ENCODE results near the gene CSNK2A3.

CSNK2A3 gene

GRCh38 chr11:11309906-11310305 lies 43.1 kb downstream of the CSNK2A3 start:
- in situ Hi-C loops (cut with HindIII; ENCODE audit: low sequenced_read_pairs): no loop called here
- DNase-seq (ENCODE audit: low read depth): no peak
- no peak for TF ChIP-seq CTCF (IDR thresholded peaks at IDR 0.05; ENCODE audit: low read depth, low read length, missing control alignments)

GRCh38 chr11:11308249-11308648 lies 44.8 kb downstream of the CSNK2A3 start:
- in situ Hi-C loops (cut with HindIII; ENCODE audit: low sequenced_read_pairs): no loop called here
- DNase-seq (ENCODE audit: low read depth): no peak
- TF ChIP-seq CTCF (IDR thresholded peaks at IDR 0.05; ENCODE audit: low read depth, low read length, missing control alignments): no peak
- H3K4me3 ChIP-seq (ENCODE audit: low read depth, low read length): no peak overlapping the region

More at GRCh38 chr11:11309906-11310305, 43.1 kb downstream of the CSNK2A3 start:
- H3K4me3 ChIP-seq (ENCODE audit: low read depth, low read length): no peak overlapping the region

- no peak for DNase-seq (ENCODE audit: low read depth)
- in situ Hi-C loops (cut with HindIII; ENCODE audit: low sequenced_read_pairs): no loop called here
- H3K4me3 ChIP-seq (ENCODE audit: low read depth, low read length): no peak overlapping the region
- no peak for TF ChIP-seq CTCF (IDR thresholded peaks at IDR 0.05; ENCODE audit: low read depth, low read length, missing control alignments)
These were observed 46.2 kb downstream of the CSNK2A3 start for GRCh38 chr11:11306855-11307254.

- no peak overlapping the region for H3K4me3 ChIP-seq (ENCODE audit: low read depth, low read length)
- no peak for DNase-seq (ENCODE audit: low read depth)
- in situ Hi-C loops (cut with HindIII; ENCODE audit: low sequenced_read_pairs): no loop called here
- no peak for TF ChIP-seq CTCF (IDR thresholded peaks at IDR 0.05; ENCODE audit: low read depth, low read length, missing control alignments)
These were observed 48.5 kb downstream of the CSNK2A3 start for GRCh38 chr11:11304550-11304949.

GRCh38 chr11:11302565-11302964 lies 50.5 kb downstream of the CSNK2A3 start:
- in situ Hi-C loops (cut with HindIII; ENCODE audit: low sequenced_read_pairs): no loop called here

More at GRCh38 chr11:11302565-11302964, 50.5 kb downstream of the CSNK2A3 start:
- TF ChIP-seq CTCF (IDR thresholded peaks at IDR 0.05; ENCODE audit: low read depth, low read length, missing control alignments): no peak
- DNase-seq (ENCODE audit: low read depth): no peak
- no peak overlapping the region for H3K4me3 ChIP-seq (ENCODE audit: low read depth, low read length)

All from astrocyte of the cerebellum (primary cell).